ENCODE measurements around the gene ABRAXAS1.

The ABRAXAS1 gene

DNA sequence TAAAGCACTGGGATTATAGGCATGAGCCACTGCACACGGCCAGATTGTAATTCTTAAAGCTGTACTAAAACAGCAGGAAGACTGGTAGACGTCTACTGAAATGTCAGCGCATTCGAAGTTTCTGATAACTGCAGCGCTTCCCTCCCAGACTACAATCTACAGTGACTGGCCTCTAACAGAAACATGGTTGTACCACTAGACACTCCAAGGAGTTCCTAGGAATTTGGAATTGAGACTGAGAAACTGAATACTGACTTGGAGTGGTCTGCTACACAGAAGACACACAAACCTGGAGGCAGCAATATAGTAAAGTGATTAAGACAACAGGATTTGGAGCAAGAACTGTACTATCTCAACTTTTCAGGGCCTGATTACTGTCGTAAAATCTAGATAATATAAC lies 30.2 kb downstream of the ABRAXAS1 start:
- DNase-seq (ENCODE audit: low spot score): peak; percentile 52

GRCh38 chr4:83449009-83449408 lies 35.9 kb downstream of the ABRAXAS1 start:
- DNase-seq (ENCODE audit: low spot score): no peak

GRCh38 chr4:83440899-83441298 lies 44.0 kb downstream of the ABRAXAS1 start:
- DNase-seq (ENCODE audit: low spot score): no peak

DNA sequence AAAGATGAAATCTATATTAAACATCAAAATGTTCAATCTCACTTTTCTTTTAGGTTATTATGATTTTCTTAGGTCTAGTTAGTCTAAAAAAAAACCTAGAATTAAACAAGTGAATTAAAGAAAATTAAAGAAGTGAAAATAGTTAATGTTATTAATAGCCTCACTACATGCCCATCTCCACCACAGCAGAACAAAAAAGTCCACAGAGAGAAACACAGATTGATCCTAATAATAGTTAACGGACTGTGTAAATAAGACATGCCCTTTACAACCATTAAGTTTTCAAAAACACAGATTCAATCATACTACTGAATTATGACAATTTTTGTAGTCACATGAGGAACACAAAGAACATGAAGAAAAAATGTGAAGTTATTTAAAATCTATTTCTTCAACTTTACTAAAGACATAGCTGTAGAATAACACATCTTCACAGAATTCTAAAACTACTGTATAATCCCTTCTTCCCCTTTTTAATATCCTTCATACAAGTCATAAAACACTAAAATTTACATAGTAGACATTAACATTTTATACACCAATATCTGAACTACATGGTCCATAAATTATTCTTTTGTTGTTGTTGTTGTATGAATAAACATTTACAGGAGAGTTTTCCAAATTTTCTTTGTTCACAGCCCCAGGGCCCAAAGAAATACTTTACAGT lies 44.6 kb downstream of the ABRAXAS1 start:
- no peak for DNase-seq (ENCODE audit: low spot score)

DNA sequence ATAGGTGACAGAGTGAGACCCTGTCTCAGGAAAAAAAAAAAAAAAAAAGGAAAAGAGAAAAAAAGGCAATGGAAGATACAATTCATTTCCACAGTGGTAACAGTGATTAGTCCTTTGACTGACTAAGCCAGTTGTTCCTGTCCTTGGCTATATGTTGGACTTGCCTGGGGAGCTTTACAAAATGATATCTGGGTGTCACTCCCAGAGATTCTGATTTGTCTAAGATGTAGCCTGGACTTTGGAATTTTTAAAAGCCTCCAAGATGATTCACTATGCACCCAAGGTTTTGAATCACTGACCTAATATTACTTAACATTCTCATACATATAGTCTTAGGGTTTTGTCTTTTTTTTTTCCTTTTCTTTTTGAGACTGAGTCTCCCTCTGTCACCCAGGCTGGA lies 46.2 kb downstream of the ABRAXAS1 start:
- peak; percentile 31 for DNase-seq (ENCODE audit: low spot score)

DNA sequence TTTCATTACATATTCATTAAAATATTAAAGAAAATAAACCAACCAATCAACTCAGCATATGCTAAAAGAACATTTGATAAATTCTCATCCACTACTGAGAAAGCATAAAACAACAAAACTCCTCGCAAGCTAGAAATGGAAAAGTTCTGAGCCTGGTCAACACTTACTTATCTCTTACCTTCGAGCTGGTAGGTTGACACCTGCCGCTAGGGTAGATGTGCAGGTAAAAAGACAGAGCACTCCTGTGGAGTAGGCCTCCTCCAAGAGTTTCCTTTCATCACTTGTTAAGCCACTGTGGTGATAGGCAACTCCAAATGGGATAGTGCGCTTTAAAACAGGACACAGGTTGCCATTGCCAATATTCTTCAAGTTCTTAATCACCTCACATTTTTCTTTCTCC lies 48.2 kb downstream of the ABRAXAS1 start:
- DNase-seq (ENCODE audit: low spot score): no peak

DNA sequence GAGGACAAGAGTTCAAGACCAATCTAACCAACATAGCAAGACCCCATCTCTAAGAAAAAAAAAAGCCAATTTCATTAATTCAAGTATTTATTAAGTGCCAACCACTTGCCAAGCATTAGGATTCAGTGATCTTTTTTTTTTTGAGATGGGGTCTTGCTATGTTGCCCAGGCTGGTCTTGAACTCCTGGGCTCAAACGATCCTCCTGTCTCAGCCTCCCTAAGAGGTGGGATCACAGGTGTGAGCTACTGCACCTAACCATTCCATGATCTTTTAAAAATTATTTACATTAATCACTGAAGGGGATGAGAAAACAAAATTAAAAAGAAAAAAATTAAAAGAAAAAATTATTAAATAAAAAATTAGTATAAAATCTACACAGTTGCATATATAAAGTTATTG lies 53.7 kb downstream of the ABRAXAS1 start:
- no peak for DNase-seq (ENCODE audit: low spot score)

DNA sequence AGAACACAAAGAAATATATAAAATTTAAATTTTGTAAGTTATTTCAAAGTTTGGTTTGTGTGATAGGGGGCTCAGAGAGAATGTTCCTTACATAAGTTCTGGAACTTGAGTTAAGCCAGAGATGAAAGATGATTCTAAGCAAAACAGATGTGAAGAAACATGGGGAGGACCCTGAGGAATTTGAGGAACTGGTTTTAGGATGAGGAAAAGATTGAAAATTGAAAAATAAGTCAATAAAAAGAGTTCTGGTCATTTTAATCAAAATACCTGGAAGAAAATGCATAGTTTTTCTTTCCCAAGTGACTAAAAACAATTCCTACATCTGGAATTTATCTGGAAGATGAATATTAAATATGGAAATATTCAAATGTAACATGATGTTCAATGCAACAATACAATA lies 66.7 kb downstream of the ABRAXAS1 start:
- no peak for DNase-seq (ENCODE audit: low spot score)

DNA sequence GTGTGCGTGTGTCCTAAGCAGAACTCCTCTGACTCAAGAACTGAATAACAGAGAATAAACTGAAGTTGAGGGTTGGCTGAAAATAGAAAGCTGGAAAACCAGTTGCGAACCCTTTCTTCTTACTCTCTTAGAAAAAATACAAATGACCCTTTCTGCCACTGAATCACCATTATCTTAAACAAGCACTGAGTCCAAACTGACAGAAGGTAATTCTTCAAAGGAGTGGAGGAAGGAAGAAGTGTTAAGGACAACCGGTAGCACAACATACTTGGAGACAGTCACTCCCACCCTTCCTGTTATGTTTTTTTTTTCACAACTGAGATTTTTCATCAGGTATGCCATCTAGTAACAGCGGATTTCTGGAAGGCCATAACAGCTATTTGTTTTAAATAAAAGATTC lies 67.3 kb downstream of the ABRAXAS1 start:
- no peak for DNase-seq (ENCODE audit: low spot score)

DNA sequence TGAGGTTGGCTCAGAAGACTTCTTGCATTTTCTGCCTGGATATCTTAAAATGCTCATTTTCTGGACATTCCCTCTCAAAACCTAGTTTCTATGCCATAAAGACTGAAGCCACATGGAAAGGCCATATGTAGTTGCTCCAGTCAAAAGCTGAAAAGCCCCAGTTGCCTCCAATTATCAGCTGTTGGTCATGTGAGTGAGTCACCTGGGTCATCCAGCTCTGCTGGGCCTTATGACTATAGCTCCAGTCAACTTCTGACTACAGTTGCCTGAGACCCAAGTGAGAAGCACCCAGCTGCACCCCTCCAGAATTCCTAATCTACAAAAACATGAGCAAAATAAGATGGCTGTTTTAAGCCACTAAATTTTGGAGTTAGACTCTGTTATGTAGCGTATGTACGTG lies 71.2 kb downstream of the ABRAXAS1 start:
- DNase-seq (ENCODE audit: low spot score): peak; percentile 54
